RCC 7860 (cell line): ENCODE measurements around the gene CRYBA2.

Experiments
- DNase-seq: peaks from one replicate; pipeline ENCODE4 v3.0.0-alpha.2; 2015; ENCODE audit warnings: low spot score
- FAIRE-seq: peaks from 2 replicates; lab custom pipeline; 2012; peaks lifted over from hg19 to GRCh38; lab: Jason Lieb, UNC

Gene CRYBA2

GRCh38 chr2:218958276-218958675 lies 34.9 kb downstream of the CRYBA2 start:
- DNase-seq = no peak
- FAIRE-seq = no peak

GRCh38 chr2:218957671-218958070 lies 35.6 kb downstream of the CRYBA2 start:
- FAIRE-seq = no peak
- DNase-seq = no peak

GRCh38 chr2:218956039-218956438 lies 37.2 kb downstream of the CRYBA2 start:
- DNase-seq (no peak), FAIRE-seq (no peak)

- FAIRE-seq (no peak), DNase-seq (no peak)
Observed at GRCh38 chr2:218954541-218955300, 38.5 kb downstream of the CRYBA2 start.

- DNase-seq = no peak
Observed at GRCh38 chr2:218953366-218953954, 39.8 kb downstream of the CRYBA2 start.

GRCh38 chr2:218952160-218952559 lies 41.1 kb downstream of the CRYBA2 start:
- FAIRE-seq (no peak), DNase-seq (no peak)

More at GRCh38 chr2:218953366-218953954, 39.8 kb downstream of the CRYBA2 start:
- no peak for FAIRE-seq

- DNase-seq (no peak), FAIRE-seq (no peak)
Observed at GRCh38 chr2:218946621-218947020, 46.6 kb downstream of the CRYBA2 start.

GRCh38 chr2:218944759-218945404 lies 48.3 kb downstream of the CRYBA2 start:
- DNase-seq (no peak), FAIRE-seq (no peak)
